Body of pancreas (tissue), 4 donors: ENCODE results near the gene MNAT1.

ENCODE experiments used
- CTCF ChIP-seq, 7 experiments: fragments of 450-650 bp in 4 of 7; fragments of 200-600 bp in 3 of 7; sonication (generic) in 3 of 7; IDR thresholded peaks; one replicate each; pipeline ENCODE4 v1.5.1; 2016 to 2019; ENCODE audit warnings: antibody characterized with exemption in 7 of 7
- POLR2A ChIP-seq, 3 donors: fragments of 450-650 bp; IDR thresholded peaks; one replicate each; pipeline ENCODE4 v1.6.1; 2016; ENCODE audit warnings: antibody characterized with exemption in 3 of 3, mild to moderate bottlenecking in 2 of 3

DNA sequence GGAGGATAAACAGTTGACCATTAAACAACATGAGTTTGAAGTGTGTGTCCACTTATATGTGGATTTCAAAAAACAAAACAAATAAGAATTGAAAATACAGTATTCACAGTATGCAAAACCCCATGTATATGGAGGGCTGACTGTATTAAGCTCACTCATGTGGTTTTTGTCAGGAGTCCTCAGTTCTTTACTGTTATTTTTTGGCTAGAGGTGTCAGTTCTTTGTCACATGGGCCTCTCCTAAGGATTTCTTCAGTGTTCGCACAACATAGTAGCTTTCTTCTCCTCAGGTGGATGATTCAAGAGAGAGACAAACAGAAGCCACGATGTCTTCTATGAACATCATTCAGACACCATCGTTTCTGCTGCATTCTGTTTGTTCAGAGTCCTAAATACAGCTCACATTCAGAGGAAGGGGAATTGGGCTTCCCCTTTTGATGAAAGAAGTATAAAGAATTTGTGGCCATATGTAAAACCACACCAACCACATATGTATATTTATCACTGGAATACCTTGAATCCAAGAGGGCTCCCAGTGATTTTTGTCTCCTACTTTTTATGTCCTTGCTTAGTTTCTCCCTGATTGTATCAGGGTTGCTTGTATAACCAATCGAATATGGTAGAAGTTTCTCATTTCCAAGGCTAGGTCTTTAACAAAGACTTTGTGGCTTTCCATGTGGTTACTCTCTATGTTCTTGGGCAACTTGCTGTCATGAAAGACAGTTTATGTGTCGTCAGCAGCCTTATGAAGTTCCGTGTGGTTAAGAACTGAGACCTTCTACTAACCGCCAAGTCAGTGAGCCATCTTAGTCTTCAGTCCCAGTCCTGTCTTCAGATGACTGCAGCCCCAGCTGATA is 18.9 kb downstream of the MNAT1 start:
- TF ChIP-seq CTCF (IDR thresholded peaks at IDR 0.05) (no peak), POLR2A (IDR thresholded peaks at IDR 0.05) (no peak)
